Heart left ventricle (tissue), 13 donors: ENCODE measurements around the gene GPR135.

Experiments
- CTCF ChIP-seq, 12 donors: fragments of 200-600 bp; sonication (generic) in 4 of 12; IDR thresholded peaks; one replicate each; pipeline versions ENCODE4 v1.5.0 to v1.8.0; 2018 to 2022; ENCODE audit warnings: antibody characterized with exemption in 12 of 12, mild to moderate bottlenecking in 5 of 12
- POLR2A ChIP-seq, 2 donors: fragments of 450-650 bp; IDR thresholded peaks; one replicate each; pipeline ENCODE4 v1.6.1; 2017; ENCODE audit warnings: antibody characterized with exemption in 2 of 2, mild to moderate bottlenecking in 2 of 2, moderate library complexity in 2 of 2
- donor health status: ischemic (EF 13 %, LVEDD 7.1; RV severe dilation, severe dysfunction).
- donor health status: DM: no; HTN: yes; CAD: no.
- donor health status: DM: no; HTN: no; CAD: no.
- donor health status: ischemic (EF 25% LVEDD 6.9; RV normal size, moderate dysfunction).
- donor health status: ischemic (EF 25% LVEDD 5.7; RV mildly dilated, moderate dysfunction).
- donor health status: ischemic (EF 35%, LVEDD 5.7; RV mildly dilated, moderate dysfunction).
- donor health status: nonischemic (EF 11% LVEDD 7.7; RV severe dilation, severe dysfunction).
- donor health status: DM: yes; HTN: yes; CAD: no.
- donor health status: PGD.
- donor health status: ischemic (EF 29% LVEDD 5.4; RV normal size, mild dysfunction).
- donor health status: nonischemic (EF 23%, LVEDD 6.1; RV moderate dilation, normal function).

- no peak for TF ChIP-seq CTCF (IDR thresholded peaks at IDR 0.05)
- TF ChIP-seq POLR2A (IDR thresholded peaks at IDR 0.05) = no peak
Observed at GRCh38 chr14:59484639-59485175, 19.5 kb upstream of the GPR135 start.
